ENCODE data around the gene CCL2.

DNA sequence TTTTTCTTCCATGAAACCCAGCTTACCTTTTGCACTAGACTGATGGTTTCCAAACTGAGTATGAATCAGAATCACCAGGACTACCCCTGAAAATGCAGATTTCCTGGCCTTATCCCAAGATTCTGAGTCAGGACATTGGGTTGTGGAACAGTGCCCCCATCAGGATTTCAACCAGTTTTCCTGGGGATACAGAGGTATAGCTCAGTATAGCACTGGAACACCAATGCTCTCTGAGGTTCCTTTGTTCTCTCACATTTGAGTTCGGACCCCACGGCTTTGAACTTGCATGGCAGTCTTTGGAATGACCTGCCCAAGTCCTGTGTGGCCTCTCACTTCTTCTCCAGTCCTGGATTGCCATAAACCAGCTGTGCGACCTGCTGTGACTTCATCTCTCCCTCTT, 51.4 kb downstream of the CCL2 start:
- TF ChIP-seq EZH2 (IDR thresholded peaks at IDR 0.05; ENCODE audit: insufficient read depth, poor library complexity, severe bottlenecking) (no peak), EZH2phosphoT487 (IDR thresholded peaks at IDR 0.05; ENCODE audit: insufficient read depth, low read depth) (no peak)

All from GM23248 (cell line).